ENCODE data around the gene LANCL2. TPM values are rescaled to one million over a fixed set of nuclear protein-coding genes. Genes with fewer than 3 reads are reported as not detected.

The LANCL2 gene
- total RNA-seq, 1 donor from 2014 or later = 14.7 TPM

- TF ChIP-seq CTCF (IDR thresholded peaks at IDR 0.05; ENCODE audit: insufficient read depth, low read length, severe bottlenecking) = no peak
- Histone ChIP-seq H3K36me3 (ENCODE audit: control insufficient read depth, insufficient read depth, low read length) (no peaks in the 10 kb centered on the region), H3K4me3 (ENCODE audit: low read depth, low read length) (no peak overlapping the region), H3K27me3 (ENCODE audit: control insufficient read depth, insufficient read depth, low read length) (peaks cover 2% of the 10 kb centered on the region)
- no peak for DNase-seq (ENCODE audit: low read depth)
- FAIRE-seq = no peak
These were observed 29.4 kb upstream of the LANCL2 start for GRCh38 chr7:55335786-55336185.

GRCh38 chr7:55336540-55336939 is 28.6 kb upstream of the LANCL2 start:
- FAIRE-seq (no peak), DNase-seq (ENCODE audit: low read depth) (no peak)
- Histone ChIP-seq H3K4me3 (ENCODE audit: low read depth, low read length) (no peak overlapping the region), H3K27me3 (ENCODE audit: control insufficient read depth, insufficient read depth, low read length) (peaks cover 2% of the 10 kb centered on the region), H3K36me3 (ENCODE audit: control insufficient read depth, insufficient read depth, low read length) (no peaks in the 10 kb centered on the region)
- TF ChIP-seq CTCF (IDR thresholded peaks at IDR 0.05; ENCODE audit: insufficient read depth, low read length, severe bottlenecking) = no peak

GRCh38 chr7:55339033-55340000 is 25.8 kb upstream of the LANCL2 start:
- peaks cover 2% of the 10 kb centered on the region for H3K27me3 ChIP-seq (ENCODE audit: control insufficient read depth, insufficient read depth, low read length)
- DNase-seq (ENCODE audit: low read depth) (no peak), FAIRE-seq (peak; percentile 64)
- H3K36me3 ChIP-seq (ENCODE audit: control insufficient read depth, insufficient read depth, low read length) = no peaks in the 10 kb centered on the region
- no peak overlapping the region for H3K4me3 ChIP-seq (ENCODE audit: low read depth, low read length)
- no peak for TF ChIP-seq CTCF (IDR thresholded peaks at IDR 0.05; ENCODE audit: insufficient read depth, low read length, severe bottlenecking)

- H3K36me3 ChIP-seq (ENCODE audit: control insufficient read depth, insufficient read depth, low read length) = no peaks in the 10 kb centered on the region
- no peaks in the 10 kb centered on the region for H3K27me3 ChIP-seq (ENCODE audit: control insufficient read depth, insufficient read depth, low read length)
- H3K4me3 ChIP-seq (ENCODE audit: low read depth, low read length) = no peak overlapping the region
- no peak for TF ChIP-seq CTCF (IDR thresholded peaks at IDR 0.05; ENCODE audit: insufficient read depth, low read length, severe bottlenecking)
- FAIRE-seq = no peak
- no peak for DNase-seq (ENCODE audit: low read depth)
These were observed 22.8 kb upstream of the LANCL2 start for GRCh38 chr7:55342216-55342871.

GRCh38 chr7:55343002-55343781 is 21.9 kb upstream of the LANCL2 start:
- no peak for TF ChIP-seq CTCF (IDR thresholded peaks at IDR 0.05; ENCODE audit: insufficient read depth, low read length, severe bottlenecking)
- no peak for FAIRE-seq

More at GRCh38 chr7:55343002-55343781, 21.9 kb upstream of the LANCL2 start:
- no peak for DNase-seq (ENCODE audit: low read depth)
- Histone ChIP-seq H3K36me3 (ENCODE audit: control insufficient read depth, insufficient read depth, low read length) (no peaks in the 10 kb centered on the region), H3K4me3 (ENCODE audit: low read depth, low read length) (no peak overlapping the region), H3K27me3 (ENCODE audit: control insufficient read depth, insufficient read depth, low read length) (no peaks in the 10 kb centered on the region)
